WTC11 (cell line): Measurements from ENCODE around the gene ADI1.

ENCODE experiments used
- CREM ChIP-seq: sonication (generic); formaldehyde crosslinking; IDR thresholded peaks from 2 replicates; pipeline ENCODE4 v1.8.1; 2022; ENCODE audit warnings: mild to moderate bottlenecking, missing genetic modification reagents, moderate library complexity
- CTCF ChIP-seq: fragments of 200-600 bp; IDR thresholded peaks from 2 replicates; pipeline ENCODE4 v1.8.0; 2022; ENCODE audit warnings: antibody characterized with exemption
- MAX ChIP-seq: sonication (generic); formaldehyde crosslinking; IDR thresholded peaks from 2 replicates; pipeline ENCODE4 v1.8.0; 2022; ENCODE audit warnings: mild to moderate bottlenecking, missing genetic modification reagents
- MXD4 ChIP-seq: fragments of 250-450 bp; sonication (Bioruptor Pico); IDR thresholded peaks from 2 replicates; pipeline ENCODE4 v1.8.0; 2021; ENCODE audit warnings: mild to moderate bottlenecking, moderate library complexity, borderline replicate concordance
- NFE2L1 ChIP-seq: sonication (generic); formaldehyde crosslinking; IDR thresholded peaks from 2 replicates; pipeline ENCODE4 v1.8.1; 2023; ENCODE audit warnings: missing genetic modification reagents
- NR2C2 ChIP-seq: sonication (generic); formaldehyde crosslinking; IDR thresholded peaks from 2 replicates; pipeline ENCODE4 v1.8.0; 2022; ENCODE audit warnings: mild to moderate bottlenecking, missing genetic modification reagents
- TEAD4 ChIP-seq: sonication (generic); formaldehyde crosslinking; IDR thresholded peaks from 2 replicates; pipeline ENCODE4 v1.8.0; 2022; ENCODE audit warnings: mild to moderate bottlenecking, missing genetic modification reagents
- ZNF138 ChIP-seq: sonication (generic); formaldehyde crosslinking; conservative IDR thresholded peaks from 2 replicates; pipeline ENCODE4 v1.8.1; 2022; ENCODE audit warnings: mild to moderate bottlenecking, moderate library complexity, missing genetic modification reagents

GRCh38 chr2:3557639-3558204 is 38.4 kb upstream of the ADI1 start:
- no peak for TF ChIP-seq CTCF
- TF ChIP-seq TEAD4 (CRISPR knock-in tag): no peak
- no peak for TF ChIP-seq CREM (CRISPR knock-in tag)
- no peak for TF ChIP-seq MAX (CRISPR knock-in tag)
- no peak for TF ChIP-seq MXD4 (CRISPR knock-in tag)
- TF ChIP-seq NFE2L1 (CRISPR knock-in tag): no peak
- no peak for TF ChIP-seq NR2C2 (CRISPR knock-in tag)
- no peak for TF ChIP-seq ZNF138
